Measurements from ENCODE around the gene CD46.

The CD46 gene

DNA sequence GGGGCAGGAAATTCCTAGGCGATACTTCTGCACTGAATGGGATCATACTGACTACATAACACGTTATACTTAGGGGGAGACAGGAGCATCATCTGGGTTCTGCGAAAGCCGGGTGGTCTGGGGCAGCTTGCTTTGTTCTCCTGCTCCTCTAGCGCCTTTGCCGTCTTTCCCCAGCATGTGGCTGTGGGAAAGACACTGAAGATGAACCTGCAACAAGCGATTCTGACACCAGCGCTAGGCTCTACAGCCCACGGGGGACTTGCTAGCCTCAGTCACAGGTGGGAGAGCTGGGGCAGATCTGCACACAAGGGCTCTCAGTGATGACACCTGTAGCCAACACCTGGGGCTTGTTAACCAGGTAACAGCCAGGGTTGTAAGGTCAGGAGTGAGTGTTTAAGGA lies 51.8 kb downstream of the CD46 start:
- no peak for DNase-seq (ENCODE audit: low read depth)
- TF ChIP-seq, protein P1, sequence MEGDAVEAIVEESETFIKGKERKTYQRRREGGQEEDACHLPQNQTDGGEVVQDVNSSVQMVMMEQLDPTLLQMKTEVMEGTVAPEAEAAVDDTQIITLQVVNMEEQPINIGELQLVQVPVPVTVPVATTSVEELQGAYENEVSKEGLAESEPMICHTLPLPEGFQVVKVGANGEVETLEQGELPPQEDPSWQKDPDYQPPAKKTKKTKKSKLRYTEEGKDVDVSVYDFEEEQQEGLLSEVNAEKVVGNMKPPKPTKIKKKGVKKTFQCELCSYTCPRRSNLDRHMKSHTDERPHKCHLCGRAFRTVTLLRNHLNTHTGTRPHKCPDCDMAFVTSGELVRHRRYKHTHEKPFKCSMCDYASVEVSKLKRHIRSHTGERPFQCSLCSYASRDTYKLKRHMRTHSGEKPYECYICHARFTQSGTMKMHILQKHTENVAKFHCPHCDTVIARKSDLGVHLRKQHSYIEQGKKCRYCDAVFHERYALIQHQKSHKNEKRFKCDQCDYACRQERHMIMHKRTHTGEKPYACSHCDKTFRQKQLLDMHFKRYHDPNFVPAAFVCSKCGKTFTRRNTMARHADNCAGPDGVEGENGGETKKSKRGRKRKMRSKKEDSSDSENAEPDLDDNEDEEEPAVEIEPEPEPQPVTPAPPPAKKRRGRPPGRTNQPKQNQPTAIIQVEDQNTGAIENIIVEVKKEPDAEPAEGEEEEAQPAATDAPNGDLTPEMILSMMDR (IDR thresholded peaks at IDR 0.05; ENCODE audit: insufficient read depth, low read depth, low read length, missing control alignments) = no peak
- H3K4me3 ChIP-seq (ENCODE audit: low read depth, low read length) = no peak overlapping the region

DNA sequence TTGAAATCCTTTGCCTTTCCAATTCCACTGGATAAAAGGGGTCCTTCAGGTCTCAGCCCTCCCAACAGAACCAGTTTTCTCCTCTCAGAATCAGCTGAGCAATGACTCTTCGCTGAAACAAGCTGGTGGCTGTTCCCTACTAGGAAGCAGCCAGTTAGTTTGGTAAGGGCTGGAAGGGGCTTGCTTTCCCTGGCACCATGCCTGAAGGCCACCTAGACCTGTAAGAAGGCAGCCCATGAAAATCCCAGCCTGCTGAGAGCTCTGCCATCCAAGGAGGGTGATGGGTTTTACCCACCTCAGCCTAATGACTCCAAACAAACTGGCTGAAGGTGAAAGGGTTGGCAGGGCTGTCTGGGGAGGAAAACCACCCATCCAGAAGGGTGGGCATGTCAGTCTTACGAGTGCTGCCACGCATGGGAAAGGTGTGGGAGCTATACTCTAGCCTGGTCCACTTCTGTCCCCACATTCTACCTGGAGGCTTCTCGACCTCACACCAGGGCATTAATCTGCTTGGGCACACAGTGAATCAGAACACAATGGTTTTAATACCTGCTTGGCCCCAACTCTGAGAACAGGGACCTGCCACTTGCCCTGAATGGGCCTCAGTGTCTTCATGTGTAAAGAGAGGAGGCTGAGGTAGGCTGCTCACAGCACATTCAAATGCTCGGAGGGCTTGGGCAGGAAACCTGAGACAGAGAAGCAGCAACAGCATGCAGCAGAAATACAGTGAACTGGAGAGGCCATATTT lies 53.0 kb downstream of the CD46 start:
- no peak overlapping the region for H3K4me3 ChIP-seq (ENCODE audit: low read depth, low read length)
- no peak for DNase-seq (ENCODE audit: low read depth)
- TF ChIP-seq, protein P1 (IDR thresholded peaks at IDR 0.05; ENCODE audit: insufficient read depth, low read depth, low read length, missing control alignments) = no peak

DNA sequence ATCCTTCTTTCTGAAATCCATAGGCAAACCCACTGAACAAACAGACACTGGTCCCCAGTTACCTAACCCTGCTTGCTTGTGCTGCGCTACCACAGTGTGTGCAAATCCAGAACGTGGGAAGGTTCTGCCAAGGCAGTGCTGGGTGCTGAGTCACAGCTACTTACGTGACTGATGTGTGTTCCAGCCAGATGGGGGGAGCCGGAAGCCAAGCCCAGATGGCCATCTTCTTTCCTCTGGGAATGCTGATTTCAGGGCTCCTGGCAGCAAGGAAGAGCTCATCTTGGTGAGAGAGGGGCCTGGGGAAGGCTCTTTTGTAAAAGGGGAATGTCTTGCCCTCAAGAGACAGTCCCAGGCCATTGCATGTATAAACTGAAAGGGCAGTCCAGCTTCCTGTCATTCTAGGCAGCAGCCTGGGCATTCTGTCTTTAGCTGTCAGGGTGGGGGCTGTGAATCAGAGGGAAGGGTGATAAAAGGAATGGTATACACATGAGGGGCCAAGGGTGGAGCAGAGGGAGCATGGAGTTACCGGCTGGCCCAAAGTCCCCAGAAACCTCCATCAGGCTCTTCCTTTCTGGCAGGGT lies 54.1 kb downstream of the CD46 start:
- DNase-seq (ENCODE audit: low read depth) = no peak
- no peak overlapping the region for H3K4me3 ChIP-seq (ENCODE audit: low read depth, low read length)
- TF ChIP-seq, protein P1 (IDR thresholded peaks at IDR 0.05; ENCODE audit: insufficient read depth, low read depth, low read length, missing control alignments) = no peak

DNA sequence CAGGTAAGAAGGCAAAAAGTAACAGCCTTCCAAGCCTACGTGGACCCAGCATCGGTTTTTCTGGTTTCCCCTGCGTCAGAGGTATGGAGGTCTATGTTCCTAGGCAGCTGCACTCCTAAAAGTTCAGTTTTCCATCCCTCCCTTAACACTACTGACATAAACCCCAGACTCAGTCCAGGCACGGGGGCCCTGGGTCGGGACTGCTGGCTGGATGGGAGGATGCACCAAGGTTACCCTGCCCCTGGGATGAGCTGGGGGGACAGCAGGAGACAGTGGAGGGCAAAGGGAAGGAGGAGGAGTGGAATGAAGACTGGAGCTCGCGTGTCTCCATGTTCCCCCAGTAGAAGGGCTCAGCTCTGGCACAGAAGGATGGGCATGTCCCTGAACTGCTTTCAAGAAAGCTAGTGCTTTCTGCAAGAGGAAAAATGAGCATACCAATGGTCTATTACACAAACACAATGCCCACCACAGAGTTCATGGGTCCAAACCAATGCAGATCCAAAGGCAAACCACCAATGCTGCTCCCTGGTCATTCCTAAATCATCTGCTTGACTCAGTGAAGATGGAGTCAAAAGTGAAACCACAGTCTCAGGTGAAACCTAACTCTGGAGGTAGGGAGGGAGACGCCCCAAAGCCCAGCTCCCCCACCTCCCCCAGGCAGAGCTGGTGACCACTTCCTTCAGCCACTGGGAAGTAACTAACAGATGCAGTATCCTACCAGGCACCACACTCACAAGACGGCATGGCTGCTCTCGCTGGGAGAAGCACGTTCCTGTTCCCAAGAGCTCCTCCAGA lies 54.9 kb downstream of the CD46 start:
- TF ChIP-seq, protein P1 (IDR thresholded peaks at IDR 0.05; ENCODE audit: insufficient read depth, low read depth, low read length, missing control alignments) = no peak
- DNase-seq (ENCODE audit: low read depth) = no peak
- no peak overlapping the region for H3K4me3 ChIP-seq (ENCODE audit: low read depth, low read length)

GRCh38 chr1:207807326-207807689 lies 55.5 kb downstream of the CD46 start:
- DNase-seq (ENCODE audit: low read depth) = no peak
- H3K4me3 ChIP-seq (ENCODE audit: low read depth, low read length) = no peak overlapping the region
- TF ChIP-seq, protein P1 (IDR thresholded peaks at IDR 0.05; ENCODE audit: insufficient read depth, low read depth, low read length, missing control alignments) = no peak

DNA sequence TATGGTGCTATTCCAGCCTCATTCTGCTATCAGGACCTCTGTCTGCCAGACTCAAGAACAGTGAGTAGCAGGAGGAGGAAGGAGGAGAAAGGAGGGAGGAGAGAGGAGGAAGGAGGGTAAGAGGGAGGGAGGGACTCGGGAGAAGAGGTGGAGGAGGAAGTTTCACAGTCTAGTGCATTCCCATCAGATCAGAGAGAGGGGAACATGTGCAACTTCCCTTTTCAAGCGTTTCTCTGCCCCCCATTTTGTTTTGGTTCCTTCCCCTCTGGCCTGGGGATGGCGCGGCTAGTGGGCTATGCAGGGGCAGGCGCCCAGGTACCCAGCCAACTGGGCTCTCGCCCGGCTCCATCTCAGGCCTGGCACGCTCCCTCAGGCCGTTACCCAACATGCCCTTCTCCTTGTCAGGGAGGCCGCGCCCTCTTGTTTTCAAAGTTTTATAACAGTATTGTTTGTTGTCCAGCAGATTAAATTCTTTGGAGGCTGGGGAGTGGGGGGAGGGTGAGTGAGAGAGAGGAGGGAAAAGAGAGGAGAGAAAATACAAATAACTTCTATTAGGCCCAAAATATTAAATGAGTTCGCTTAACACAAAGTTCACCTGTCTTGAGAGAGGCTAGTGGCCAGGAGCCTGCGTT lies 56.0 kb downstream of the CD46 start:
- TF ChIP-seq, protein P1 (IDR thresholded peaks at IDR 0.05; ENCODE audit: insufficient read depth, low read depth, low read length, missing control alignments) = no peak
- H3K4me3 ChIP-seq (ENCODE audit: low read depth, low read length) = no peak overlapping the region
- no peak for DNase-seq (ENCODE audit: low read depth)
